NCI-H82 treated with DMSO at 0.1 percent for 48 hours (cell line): ENCODE measurements around the gene GALNT10.

Source experiments
- DNase-seq: peaks from one replicate; lab custom pipeline; 2025; ENCODE audit not compliant: unreplicated experiment; lab: John Stamatoyannopoulos, UW

GALNT10 gene

DNA sequence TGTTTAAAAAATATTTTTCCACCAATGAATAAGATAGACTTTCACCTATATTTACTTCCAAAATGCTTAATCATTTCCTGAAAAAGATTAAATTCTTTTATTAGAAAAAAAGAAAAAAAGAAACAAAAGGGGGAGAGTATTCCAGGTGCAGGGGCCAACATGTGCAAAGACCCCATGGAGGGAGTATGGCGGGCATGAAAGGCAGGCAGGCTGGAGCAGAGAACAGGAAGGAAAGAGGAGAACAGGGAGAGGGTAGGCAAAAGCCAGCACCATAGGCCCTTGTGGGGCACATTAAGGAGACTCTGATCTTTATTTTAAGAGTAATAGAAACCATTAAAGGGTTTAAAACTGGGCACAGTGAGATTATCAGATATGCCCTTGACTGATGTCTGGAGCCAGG, 238.8 kb downstream of the GALNT10 start:
- no peak for DNase-seq

DNA sequence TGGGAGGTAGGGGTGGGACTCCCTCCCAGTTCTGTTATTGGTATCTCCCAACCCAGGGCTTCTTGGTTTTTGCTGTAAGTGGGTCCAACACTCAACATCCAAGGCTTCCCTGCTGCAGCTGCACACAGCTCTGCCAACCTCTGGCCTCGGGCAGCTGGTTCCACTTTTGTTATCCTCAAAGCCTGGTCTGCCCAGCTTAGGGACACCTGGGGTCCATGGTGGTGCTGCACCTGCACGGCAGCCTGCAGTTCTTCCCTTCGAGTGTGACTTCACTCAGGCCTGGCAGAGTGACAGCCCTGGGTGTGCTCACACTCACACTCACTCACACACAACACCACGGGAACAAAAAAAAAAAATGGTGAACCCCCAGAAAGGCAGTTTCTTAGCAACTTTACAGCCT, 239.9 kb downstream of the GALNT10 start:
- DNase-seq = no peak

DNA sequence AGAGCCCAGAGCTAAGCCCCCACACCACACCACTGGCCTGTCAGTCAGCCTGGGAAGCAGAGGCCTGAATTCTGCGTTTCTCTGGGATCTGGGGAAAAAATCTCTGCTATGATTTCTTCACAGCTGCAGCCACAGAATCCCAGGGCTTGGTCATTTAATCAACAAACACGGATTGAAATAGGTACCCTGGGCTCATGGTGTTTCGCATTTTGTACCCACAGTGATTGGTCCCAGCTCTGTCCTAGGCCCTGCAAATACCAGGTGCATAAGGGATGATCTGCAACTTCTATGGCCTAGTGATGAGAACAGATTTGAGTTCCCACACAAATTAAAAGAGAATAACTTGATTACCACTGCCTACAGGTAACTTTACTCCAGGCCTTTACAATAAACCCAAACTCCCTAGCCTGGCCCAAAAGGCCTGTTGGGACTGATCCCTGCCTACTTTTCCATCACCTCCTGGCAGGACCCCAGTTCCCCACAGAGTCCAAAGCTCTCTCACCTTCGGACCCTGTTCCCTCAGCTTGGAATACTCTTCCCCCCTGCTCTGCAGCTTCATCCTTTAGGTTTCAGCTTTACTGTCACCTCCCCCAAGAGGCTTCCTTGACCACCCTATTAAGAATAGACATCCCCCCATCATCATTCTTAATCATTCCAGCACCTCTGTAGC, 240.6 kb downstream of the GALNT10 start:
- DNase-seq = no peak

DNA sequence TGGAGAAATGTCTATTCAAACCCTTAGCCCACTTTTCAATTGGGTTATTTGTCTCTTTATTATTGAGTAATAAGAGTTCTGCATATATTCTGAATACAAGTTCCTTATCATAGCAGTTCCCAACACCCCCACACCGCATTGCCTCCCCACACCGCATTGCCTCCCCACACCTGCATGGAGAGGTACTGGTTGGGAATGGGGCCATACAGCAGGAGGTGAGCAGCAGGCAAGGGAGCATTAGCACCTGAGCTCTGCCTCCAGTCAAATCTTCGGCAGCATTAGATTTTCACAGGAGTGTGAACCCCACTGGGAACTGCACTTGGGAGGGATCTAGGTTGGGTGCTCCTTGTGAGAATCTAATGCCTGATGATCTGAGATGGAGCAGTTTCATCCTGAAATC, 244.7 kb downstream of the GALNT10 start:
- no peak for DNase-seq

DNA sequence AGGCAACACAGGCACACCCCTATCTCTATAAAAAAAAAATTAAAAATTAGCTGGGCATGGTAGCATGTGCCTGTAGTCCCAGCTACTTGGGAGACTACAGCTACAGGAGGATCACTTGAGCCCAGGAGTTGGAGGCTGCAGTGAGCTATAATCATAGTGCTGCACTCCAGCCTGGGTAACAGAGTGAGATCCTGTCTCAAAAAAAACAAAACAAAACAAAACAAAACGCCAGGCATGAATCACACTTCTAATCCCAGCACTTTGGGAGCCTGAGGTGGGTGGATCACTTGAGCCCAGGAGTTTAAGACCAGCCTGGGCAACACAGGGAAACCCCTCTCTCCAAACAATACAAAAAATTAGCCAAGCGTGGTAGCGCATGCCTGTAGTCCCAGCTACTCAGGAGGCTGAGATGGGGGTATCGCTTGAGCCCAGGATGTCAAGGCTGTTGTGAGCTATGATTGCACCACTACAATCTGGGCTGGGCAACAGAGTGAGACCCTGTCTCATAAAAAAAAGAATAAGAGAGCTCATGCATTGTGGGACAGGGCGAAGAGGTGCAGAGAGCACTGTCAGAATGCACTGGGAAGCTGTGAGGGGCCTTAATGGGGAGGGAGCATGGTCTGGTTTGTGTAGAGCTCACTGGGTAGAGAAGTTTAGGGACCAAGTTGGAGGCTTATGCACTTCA, 246.9 kb downstream of the GALNT10 start:
- no peak for DNase-seq

DNA sequence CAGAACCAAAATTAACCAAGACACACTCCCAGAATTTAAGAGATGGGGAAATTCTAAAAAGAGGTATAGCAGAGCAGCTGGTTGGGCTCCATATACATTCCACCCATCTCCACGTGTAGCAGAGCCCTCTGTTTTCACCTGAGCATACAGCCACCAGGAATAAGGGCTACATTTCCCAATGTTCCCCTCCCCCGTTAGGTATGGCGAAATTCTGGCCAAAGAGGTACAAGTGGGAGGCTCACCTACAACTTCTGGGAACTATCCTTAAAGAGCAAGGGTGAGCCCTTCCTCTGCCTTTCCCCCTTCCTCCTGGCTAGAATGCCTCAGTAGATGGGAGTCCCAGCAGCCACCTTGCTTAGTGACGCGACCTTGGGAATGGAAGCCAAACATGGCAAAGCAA, 250.0 kb downstream of the GALNT10 start:
- no peak for DNase-seq

DNA sequence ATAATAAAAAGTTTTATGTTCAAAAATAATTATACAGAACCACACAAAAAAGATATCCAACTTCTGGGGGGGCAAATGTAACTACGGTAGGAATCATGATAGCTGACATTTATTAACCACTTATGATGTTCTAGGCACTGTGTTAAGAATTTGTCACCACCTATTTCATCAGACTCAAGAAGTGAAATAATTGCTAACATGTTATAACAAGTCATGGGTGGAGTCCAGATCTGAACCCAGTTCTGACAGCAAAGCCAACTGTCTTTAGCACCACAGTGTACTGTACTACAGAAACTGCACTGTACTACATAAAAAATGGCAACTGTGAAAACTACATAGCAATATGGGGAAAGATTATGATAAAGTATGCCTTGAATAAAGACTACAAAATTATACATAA, 252.3 kb downstream of the GALNT10 start:
- DNase-seq = no peak

DNA sequence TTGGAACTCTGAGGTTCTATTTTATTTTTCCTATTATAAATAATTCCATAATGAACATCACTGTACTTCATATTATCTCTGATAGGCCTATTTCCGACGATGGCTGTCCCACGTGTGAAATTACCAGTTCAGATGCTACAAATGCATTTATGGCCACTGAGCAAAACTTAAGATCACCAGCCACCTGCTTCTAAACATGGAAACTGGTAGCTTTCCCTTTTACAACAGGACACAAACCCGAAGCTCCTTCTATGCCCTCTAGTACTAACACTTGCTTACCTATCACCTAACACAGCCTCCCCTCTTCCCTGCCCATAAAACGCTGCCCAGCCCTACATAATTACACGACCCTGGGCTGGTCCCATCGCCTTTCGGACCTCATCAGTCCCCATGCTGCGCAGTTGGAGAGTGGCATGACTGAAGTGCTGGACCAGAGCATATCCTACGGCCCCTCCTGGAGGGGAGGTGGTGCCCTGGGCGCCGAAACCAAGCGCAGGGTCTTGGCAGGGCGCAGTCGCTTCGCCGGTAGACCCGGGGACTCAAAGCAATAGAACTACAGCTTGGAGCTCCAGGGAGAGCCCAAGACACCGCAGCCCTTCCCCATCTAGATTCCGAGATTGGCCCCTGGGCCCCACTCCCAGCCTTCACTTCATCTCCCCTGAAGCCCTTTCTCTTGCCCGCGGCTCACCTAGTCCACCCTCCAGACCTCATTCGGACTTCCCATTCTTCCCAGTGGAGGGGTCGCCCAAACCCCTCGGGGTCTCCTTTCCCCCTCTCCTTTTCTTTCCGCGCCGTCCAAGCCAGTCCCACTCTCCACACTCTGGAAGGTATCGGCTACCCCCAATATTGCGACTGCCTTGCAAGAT, 254.3 kb downstream of the GALNT10 start:
- DNase-seq = no peak

DNA sequence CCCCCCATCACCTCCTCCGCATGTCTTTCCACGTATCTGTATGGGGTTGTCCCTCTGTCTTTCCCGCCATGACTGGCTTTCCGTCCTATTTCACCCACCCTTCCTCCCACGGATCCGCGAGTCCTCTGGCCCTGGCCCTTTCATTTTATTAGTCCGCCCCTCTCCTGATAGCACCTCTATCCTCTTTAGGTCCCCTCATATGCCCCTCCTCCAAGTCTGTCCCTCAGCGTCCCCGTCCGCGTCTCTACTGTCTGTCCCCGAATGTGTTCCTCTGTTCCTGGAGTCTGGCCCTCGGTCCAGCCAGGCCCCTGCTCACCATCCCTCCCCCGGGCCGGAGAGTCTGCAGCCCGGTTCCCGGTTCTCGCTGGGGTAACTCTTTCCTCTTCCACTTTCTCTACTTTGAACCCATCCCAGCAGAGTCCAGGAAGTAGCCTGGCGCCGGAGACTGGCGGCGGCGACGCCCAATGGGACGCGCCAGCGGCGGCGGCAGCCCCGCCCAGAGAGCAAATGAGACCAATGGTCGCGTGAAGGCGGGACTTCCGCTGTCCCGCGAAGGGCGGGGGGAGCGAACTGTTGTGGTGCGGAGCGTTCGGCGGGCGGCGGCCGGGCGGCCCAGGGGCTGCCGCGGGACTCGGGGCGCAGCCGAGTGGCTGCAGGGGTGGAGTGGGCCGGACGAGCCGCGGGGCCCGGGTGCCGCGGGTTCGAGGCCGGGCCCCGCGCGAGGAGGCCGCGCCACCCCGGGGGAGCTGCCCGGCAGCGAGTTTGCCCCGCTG, 255.1 kb downstream of the GALNT10 start, which contains the start of gene SAP30L:
Gene SAP30L (plus strand): TSS at position 576 of the 773 bp plus-strand sequence. CDS start 608 bp downstream, outside the sequence.
- peak; percentile 59 for DNase-seq

DNA sequence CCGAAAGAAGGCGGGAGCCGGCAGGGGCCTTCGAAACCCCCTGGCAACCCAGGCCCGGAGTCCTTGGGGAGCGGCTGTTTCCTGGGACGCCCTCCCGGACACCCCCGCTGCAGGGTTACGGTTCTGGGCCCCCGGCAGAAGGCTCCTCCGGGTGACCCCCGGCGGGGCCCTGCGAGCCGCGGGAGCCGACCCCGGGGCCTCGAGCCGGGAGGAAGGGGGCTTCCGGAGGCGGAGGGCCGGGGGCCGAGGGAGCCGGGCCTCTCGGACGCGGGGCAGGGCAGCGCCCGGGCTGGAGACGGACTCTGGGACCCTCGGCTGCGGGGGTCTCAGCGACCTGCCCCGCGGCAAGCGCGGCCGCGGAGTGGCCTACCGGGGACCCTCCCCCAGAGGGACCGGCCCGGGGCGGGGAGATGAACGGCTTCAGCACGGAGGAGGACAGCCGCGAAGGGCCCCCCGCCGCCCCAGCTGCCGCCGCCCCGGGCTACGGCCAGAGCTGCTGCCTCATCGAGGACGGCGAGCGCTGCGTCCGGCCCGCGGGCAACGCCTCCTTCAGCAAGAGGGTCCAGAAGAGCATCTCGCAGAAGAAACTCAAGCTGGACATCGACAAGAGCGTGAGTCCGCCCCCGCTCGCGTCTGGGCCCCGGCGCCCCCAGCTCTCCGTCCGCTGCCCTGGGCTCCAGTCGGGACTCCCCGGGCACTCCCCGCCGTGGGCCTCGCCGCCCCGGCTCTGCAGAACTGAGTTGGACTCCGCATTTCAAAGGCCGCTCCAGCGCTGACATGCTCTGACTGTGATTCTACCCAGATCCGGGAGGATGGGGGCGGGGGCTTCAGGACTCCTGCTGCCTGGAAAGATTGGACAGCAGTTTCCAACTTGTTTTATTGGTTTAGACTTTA, 255.9 kb downstream of the GALNT10 start:
- no peak for DNase-seq

DNA sequence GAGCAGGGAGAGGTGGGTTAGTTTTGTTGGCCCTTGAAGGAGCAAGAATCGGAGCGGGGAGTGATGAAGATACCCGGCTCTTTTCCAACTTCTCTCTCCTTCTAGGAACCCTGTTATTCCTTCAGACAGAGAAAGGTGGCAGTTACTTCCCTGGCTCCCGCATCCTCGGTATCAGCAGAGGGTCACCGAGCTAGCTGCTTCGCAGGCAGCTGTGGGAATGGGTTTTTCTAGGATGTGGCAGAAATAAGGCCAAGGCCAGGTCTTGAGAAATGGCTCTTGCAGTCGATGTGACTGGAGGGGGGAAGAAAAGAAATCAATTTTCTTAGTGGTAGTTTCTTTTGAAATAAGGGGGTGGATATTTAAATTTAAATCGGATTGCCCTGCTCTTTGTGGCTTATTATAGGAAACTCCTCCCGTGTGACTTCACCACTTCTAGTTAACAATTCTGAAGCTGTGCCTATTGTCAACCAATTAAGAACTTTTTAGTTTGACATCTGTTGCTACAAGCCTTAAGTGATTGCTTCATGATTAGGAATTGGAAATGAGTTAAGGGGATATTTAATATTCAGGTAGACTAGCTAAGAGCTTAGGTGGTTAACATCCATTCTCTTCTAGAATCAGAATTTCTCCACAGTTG, 256.7 kb downstream of the GALNT10 start:
- no peak for DNase-seq

DNA sequence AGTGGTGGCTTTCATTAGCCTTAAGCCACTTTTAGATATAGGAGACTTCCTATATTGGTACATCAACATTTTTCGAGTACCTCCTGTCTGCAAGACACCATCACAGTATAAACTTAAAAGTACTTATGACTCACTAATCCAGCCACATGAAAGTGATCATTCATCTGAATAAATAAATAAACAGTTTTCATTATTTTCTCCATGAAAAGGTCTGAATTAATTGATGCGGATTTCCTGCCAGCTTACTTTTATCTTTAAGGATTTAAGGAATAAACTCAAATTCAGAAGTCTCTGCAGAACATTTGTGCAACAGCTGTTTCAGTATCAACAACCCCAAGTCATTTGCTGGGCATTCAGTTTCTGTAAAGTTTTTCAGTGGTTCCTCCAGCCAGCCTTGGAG, 259.3 kb downstream of the GALNT10 start:
- no peak for DNase-seq

DNA sequence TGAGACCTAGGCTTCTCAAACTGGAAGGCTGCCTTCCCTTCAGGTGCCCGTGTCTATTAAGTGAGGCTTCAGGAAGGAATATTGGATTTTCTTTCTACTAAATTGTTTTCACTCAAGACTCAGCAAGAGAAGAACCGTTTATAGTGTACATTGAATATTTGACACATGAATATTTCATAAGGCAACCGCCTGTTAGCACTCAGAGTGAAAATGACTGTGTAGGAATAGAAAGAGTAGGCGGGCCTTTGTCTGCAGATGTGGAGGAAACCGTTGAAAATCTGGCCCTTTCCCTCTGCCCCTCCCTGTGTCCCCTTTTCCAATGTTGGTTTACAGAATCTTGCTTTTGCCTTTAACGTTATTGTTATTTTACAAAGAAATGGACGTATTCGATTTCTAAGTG, 261.4 kb downstream of the GALNT10 start:
- no peak for DNase-seq

DNA sequence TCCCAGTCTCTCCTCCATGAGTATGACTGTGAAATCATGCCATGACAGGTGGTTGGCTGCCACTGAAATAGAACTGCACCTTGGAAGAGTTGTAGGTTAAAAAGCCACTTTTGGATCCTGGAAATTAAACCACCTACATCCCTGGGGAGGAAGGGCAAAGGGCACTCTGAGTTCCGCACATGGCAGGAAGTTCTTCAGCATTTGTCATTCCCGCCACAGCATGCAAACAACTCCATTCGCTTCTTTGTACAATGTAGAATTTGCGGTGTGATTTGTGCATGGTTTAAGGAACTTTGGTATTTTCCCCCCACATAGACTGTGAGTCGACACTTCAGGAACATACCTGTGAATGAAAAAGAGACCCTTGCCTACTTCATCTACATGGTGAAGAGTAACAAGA, 265.1 kb downstream of the GALNT10 start:
- no peak for DNase-seq

DNA sequence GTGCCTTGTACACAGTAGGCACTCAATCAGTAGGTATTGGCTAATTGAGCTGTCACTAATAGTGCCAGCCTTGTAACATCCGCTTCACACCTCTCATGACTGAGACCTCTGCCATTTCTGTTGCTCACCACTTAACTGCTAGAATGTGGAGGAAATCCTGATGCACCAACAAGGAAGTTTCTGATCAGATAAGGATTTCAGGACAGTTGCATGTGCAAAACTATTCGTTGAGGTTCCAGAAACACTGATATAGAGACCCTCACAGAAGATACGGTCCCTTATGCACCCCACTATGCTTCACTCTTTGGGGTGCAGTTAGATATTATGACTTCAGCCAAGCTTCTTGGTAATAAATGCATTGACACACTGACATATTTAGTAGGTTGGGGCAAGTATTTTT, 266.0 kb downstream of the GALNT10 start:
- no peak for DNase-seq

DNA sequence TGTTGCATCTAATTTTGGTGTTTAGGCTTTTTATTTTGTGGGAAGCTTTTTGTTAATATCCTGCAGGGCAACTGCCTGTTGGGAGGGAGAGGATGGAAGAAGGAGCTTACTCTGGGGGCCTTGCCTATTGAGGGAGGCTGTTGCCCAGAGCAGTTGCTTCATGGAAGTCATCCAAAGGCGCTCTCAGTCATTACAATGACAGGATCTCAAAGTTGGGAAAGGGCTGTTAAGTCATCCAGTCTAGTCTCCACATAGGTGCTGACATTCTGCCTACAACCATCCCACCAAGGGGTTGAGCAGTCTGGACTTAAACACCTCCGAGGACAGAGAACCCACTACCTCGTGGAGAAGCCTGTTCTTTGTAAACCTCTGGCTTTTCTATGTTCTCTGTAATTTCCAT, 268.5 kb downstream of the GALNT10 start:
- no peak for DNase-seq

DNA sequence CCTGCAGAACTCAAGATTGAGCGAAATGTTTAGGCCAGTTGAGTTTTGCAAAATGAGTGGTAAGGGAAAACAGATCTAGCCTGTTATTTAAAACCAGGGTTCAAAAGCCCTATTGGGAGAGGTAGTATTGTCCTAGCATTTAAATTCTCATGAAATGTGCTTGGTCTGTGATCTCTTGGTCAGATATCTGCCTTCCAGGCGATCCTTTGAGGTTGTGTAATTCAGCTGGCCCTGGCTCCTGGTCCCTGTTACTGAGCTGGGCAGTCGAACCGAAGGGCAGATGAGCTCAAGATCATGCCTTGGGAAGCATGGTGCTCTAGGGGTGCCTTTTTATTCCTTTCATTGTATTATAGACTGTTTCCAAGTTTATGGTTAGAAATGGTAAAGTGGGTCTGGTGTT, 269.6 kb downstream of the GALNT10 start:
- DNase-seq = no peak

DNA sequence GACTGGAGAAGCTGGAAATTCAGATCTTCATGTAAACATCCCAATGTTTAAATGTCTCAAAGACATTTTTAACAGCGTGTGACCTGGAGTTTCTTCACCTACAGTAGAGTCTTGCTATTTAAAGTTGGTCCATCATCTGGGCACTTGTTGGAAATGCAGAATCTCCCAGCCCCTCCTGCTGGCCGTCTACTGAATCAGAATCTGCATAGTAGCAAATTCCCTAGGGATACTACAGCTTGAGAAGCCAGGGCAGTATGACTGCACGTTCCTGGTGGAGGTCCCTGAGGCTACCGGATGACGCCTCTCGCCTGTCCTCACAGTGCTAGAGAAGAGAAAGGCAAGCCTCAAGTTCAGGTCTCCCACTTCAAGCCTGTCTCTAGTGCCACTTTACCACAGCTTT, 271.0 kb downstream of the GALNT10 start:
- peak; percentile 34 for DNase-seq

DNA sequence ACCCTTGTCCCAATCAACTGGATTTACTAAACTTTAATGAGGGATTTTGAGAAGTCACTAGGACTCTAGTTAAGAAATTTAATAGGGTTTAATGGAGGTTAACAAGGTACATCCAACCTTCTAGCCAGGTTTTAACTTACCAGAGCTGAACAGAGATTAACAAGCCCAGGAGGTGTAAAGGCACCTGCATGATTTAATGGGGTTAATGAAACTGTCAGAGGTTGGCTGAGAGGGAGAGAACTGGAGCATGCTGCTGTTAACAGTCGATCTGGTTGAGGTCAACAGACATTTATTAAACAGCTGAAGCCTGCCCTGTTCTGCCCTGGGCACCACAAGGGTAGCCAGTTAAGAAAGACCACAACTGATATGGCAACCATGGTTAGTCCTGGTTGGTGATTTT, 273.9 kb downstream of the GALNT10 start:
- no peak for DNase-seq

DNA sequence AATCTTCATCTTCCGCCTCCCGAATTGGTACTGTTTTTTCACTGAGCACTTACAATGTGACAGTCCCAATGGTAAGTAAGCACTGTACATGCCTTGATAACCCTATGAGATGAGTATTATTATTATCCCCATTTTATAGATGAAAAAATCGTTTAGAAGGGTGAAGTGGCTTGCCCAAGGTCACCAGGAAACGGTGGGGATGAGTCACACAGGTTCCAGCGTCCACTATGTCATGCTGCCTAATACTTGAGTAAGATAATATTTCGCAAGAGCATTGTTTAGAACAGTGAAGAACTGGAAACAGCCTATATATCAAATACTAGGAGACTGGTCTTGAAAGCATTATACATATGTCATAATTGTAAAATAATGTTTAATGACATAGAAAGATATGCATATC, 274.6 kb downstream of the GALNT10 start:
- DNase-seq = no peak
